SH-SY5Y (cell line): ENCODE measurements around the gene TCN2.

ENCODE experiments used
- GATA2 ChIP-seq: IDR thresholded peaks from 2 replicates; pipeline ENCODE4 v1.6.1; 2011; ENCODE audit warnings: mild to moderate bottlenecking, low read depth, low read length
- GATA3 ChIP-seq: IDR thresholded peaks from 2 replicates; pipeline ENCODE4 v1.6.1; 2011; ENCODE audit warnings: low read depth, mild to moderate bottlenecking, low read length, moderate library complexity

DNA sequence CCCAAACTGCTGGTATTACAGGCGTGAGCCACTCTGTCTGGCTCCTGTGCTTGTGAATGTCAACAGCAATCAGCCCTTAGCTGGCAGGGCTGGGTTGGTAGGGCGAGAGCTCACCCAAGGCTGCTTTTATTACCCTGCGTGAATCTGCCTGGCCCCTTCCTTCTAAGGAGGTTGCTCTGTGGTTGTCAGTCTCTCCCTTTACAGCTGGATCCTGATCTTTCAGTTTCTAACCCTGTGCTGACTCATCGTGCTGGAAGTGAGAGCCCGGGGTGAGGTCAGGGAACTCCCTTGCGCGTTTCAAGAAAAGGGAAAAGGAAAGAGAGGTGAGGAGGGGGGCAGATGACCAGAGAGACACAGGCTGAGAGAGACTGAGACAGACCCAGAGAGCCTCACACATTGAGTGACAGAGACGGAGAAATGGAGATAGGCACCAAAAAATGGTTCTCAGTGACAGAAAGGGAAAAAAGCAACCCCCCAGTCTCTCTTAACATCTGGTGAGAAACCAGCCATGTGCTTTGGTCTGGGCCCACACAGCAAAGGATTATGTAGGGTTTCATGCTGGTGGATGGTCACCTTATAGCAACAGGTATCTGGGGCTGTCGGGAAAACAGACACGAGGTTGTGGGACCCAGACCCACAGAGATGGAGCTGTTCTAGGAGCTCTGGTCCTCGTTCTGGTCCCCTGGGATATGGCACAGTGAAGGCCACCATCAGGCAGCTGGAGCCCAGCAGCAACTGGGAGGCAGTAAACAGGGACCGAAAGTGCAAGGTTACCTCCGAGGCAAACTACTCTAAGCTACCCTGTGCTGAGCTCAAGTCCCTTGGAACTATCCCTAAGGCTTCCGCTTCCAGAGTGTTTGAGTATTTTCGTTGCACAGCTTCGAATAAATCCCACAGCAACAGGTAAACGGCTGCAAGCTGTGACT is 2.5 kb downstream of the TCN2 start:
- TF ChIP-seq GATA3 (no peak), GATA2 (no peak)
